Lower lobe of right lung (tissue), 2 donors: ENCODE measurements around the gene JAGN1. TPM values are rescaled to one million over a fixed set of nuclear protein-coding genes. Genes with fewer than 3 reads are reported as not detected.
"Not testable (repeated sequence)": the region's sequence is repeated elsewhere in the genome, so short reads cannot be mapped to it uniquely, and the experiment has no call there.

ENCODE experiments used
- ATAC-seq, 2 donors: fragments of 200-7000 bp; cut with Tn5 transposase; one replicate each; pipeline ENCODE4 v1.9.1; 2020 to 2022; ENCODE audit warnings: mild to moderate bottlenecking in 2 of 2, moderate library complexity in 2 of 2
- DNase-seq: peaks from one replicate; pipeline ENCODE4 v3.0.0-alpha.2; 2020
- H3K27ac ChIP-seq: fragments of 200-600 bp; one replicate; pipeline ENCODE4 v1.8.0; 2022
- H3K27me3 ChIP-seq: fragments of 200-600 bp; one replicate; pipeline ENCODE4 v1.8.0; 2022; ENCODE audit warnings: low read depth
- H3K36me3 ChIP-seq: fragments of 200-600 bp; one replicate; pipeline ENCODE4 v1.8.0; 2022; ENCODE audit warnings: mild to moderate bottlenecking
- H3K4me1 ChIP-seq: fragments of 200-600 bp; one replicate; pipeline ENCODE4 v1.8.0; 2022
- H3K4me3 ChIP-seq: fragments of 200-600 bp; one replicate; pipeline ENCODE4 v1.8.0; 2022; ENCODE audit warnings: mild to moderate bottlenecking
- H3K9me3 ChIP-seq: fragments of 200-600 bp; one replicate; pipeline ENCODE4 v1.8.0; 2022
- CTCF ChIP-seq: fragments of 200-600 bp; IDR thresholded peaks from one replicate; pipeline ENCODE4 v1.8.0; 2022; ENCODE audit warnings: antibody characterized with exemption, mild to moderate bottlenecking
- intact Hi-C: fragments of 100-400 bp; cut with DNase I; formaldehyde crosslinking; loops from one replicate; pipeline ENCODE4 v1.11.0; 2022
- total RNA-seq: library from RNA; stranded (reverse); fragmentation: NEBNext Ultra II Directional; extraction: Animal tissue kit (Norgen Biotek cat#: 25700); gene quantifications from one replicate; pipeline ENCODE4 v1.2.1, GENCODE V29; 2021
- donor health status: DM: no; HTN: yes; CAD: no; lungs with severe emphysema.

Gene JAGN1
- total RNA-seq, 1 donor from 2014 or later = 23.8 TPM

GRCh38 chr3:9935966-9936510 is 45.6 kb downstream of the JAGN1 start:
- Histone ChIP-seq H3K4me3 (no peak overlapping the region), H3K4me1 (peaks cover 39% of the 10 kb centered on the region), H3K36me3 (peaks cover 41% of the 10 kb centered on the region), H3K9me3 (no peaks in the 10 kb centered on the region), H3K27ac (no peak overlapping the region), H3K27me3 (no peaks in the 10 kb centered on the region)
- TF ChIP-seq CTCF = no peak
- intact Hi-C loops = no loop called here
- DNase-seq = no peak
- no peak for ATAC-seq

GRCh38 chr3:9937486-9938238 is 47.3 kb downstream of the JAGN1 start:
- Histone ChIP-seq H3K27me3 (no peaks in the 10 kb centered on the region), H3K4me3 (no peak overlapping the region), H3K27ac (no peak overlapping the region), H3K9me3 (no peaks in the 10 kb centered on the region), H3K4me1 (peaks cover 28% of the 10 kb centered on the region), H3K36me3 (peaks cover 49% of the 10 kb centered on the region)
- DNase-seq (no peak), ATAC-seq (no peak)
- intact Hi-C loops = no loop called here
- TF ChIP-seq CTCF = no peak

- Histone ChIP-seq H3K4me3 (no peak overlapping the region), H3K9me3 (no peaks in the 10 kb centered on the region), H3K36me3 (peaks cover 62% of the 10 kb centered on the region), H3K4me1 (peaks cover 24% of the 10 kb centered on the region), H3K27ac (no peak overlapping the region), H3K27me3 (no peaks in the 10 kb centered on the region)
- DNase-seq (no peak), ATAC-seq (no peak)
- TF ChIP-seq CTCF = no peak
- intact Hi-C loops = no loop called here
Observed at GRCh38 chr3:9938966-9939365, 48.6 kb downstream of the JAGN1 start.

DNA sequence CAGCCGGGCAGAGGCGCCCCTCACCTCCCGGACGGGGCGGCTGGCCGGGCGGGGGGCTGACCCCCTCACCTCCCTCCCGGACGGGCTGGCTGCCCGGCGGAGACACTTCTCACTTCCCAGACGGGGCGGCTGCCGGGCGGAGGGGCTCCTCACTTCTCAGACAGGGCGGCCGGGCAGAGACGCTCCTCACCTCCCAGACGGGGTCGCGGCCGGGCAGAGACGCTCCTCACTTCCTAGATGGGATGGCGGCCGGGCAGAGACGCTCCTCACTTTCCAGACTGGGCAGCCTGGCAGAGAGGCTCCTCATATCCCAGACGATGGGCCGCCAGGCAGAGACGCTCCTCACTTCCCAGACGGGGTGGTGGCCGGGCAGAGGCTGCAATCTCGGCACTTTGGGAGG is 49.5 kb downstream of the JAGN1 start:
- not testable (repeated sequence) for ATAC-seq, DNase-seq

DNA sequence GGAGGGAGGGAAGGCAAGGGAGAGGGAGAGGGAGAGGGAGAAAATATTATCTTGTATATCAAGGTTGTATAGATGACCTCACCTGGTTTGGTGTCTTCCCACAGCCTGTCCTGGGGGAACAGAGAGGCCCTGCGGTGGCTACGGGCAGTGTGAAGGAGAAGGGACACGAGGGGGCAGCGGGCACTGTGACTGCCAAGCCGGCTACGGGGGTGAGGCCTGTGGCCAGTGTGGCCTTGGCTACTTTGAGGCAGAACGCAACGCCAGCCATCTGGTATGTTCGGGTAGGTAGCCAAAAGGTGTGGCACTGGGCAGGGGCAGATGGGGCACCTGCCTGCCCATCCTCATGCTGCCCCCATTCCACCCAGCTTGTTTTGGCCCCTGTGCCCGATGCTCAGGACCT is 50.3 kb downstream of the JAGN1 start:
- no peak for TF ChIP-seq CTCF
- no peaks in the 10 kb centered on the region for H3K27me3 ChIP-seq
- H3K9me3 ChIP-seq = no peaks in the 10 kb centered on the region
- DNase-seq (no peak), ATAC-seq (no peak)
- intact Hi-C loops = no loop called here
- peaks cover 68% of the 10 kb centered on the region for H3K36me3 ChIP-seq
- peaks cover 9% of the 10 kb centered on the region for H3K4me1 ChIP-seq
- no peak overlapping the region for H3K4me3 ChIP-seq
- no peak overlapping the region for H3K27ac ChIP-seq

More for the DNA sequence above, 49.5 kb downstream of the JAGN1 start:
- H3K9me3 ChIP-seq, H3K27ac ChIP-seq, intact Hi-C loops, H3K27me3 ChIP-seq, H3K4me3 ChIP-seq: not testable (repeated sequence)
- Histone ChIP-seq H3K36me3 (peaks cover 69% of the 10 kb centered on the region), H3K4me1 (peaks cover 18% of the 10 kb centered on the region)

DNA sequence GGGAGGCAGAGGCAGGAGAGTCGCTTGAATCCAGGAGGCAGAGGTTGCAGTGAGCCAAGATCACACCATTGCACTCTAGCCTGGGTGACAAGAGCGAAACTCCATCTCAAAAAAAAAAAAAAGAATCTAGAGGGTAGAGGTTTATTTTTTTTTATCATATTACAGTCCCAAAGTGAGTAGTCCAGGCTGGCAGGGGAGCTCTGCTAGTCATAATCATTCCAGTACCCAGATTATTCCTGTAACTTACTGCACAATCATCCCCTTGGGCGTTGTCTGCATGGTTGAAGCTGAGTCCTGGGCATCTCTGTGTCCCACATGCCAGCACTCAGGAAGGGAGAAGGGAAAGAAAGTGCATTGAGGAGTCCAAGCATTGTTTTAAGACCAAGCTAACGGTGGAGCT is 51.8 kb downstream of the JAGN1 start:
- H3K27ac ChIP-seq = no peak overlapping the region
- DNase-seq = no peak
- intact Hi-C loops = no loop called here
- H3K9me3 ChIP-seq = no peaks in the 10 kb centered on the region
- no peaks in the 10 kb centered on the region for H3K27me3 ChIP-seq
- H3K4me3 ChIP-seq = no peak overlapping the region
- peaks cover 54% of the 10 kb centered on the region for H3K36me3 ChIP-seq
- H3K4me1 ChIP-seq = no peaks in the 10 kb centered on the region
- no peak for TF ChIP-seq CTCF
- no peak for ATAC-seq
